OCI-LY1 (cell line): ENCODE results near the gene APOH.

Source experiments
- CTCF ChIP-seq: fragments of 200-600 bp; sonication (generic), shearing (Covaris generic); IDR thresholded peaks from 2 replicates; pipeline ENCODE4 v1.5.1; 2017; ENCODE audit warnings: mild to moderate bottlenecking, antibody characterized with exemption, low read length, moderate library complexity, mixed read lengths
- EZH2 ChIP-seq: fragments of 200-600 bp; sonication (generic), shearing (Covaris generic); IDR thresholded peaks from 2 replicates; pipeline ENCODE4 v1.8.0; 2017; ENCODE audit warnings: borderline replicate concordance, mixed run types, mild to moderate bottlenecking, antibody characterized with exemption, low read length, moderate library complexity, mixed read lengths

GRCh38 chr17:66255112-66255511 lies 25.9 kb upstream of the APOH start:
- peak; percentile 82 for TF ChIP-seq CTCF
- TF ChIP-seq EZH2: no peak
